Measurements from ENCODE around the gene NRARP.

Gene NRARP

GRCh38 chr9:137321726-137322361 lies 19.8 kb upstream of the NRARP start:
- H3K4me2 ChIP-seq (ENCODE audit: low read length) = no peak overlapping the region
- H3K9ac ChIP-seq = no peak overlapping the region
- H3K79me2 ChIP-seq = no peaks in the 10 kb centered on the region
- H3K9me3 ChIP-seq (ENCODE audit: control insufficient read depth, low read length) = no peaks in the 10 kb centered on the region
- no peaks in the 10 kb centered on the region for H3K36me3 ChIP-seq (ENCODE audit: control insufficient read depth, insufficient read depth, low read length)
- no peaks in the 10 kb centered on the region for H3K4me1 ChIP-seq
- no peak for TF ChIP-seq CTCF (IDR thresholded peaks at IDR 0.05)
- no peak overlapping the region for H3K27ac ChIP-seq
- H3K27me3 ChIP-seq (ENCODE audit: control insufficient read depth, insufficient read depth, low read length) = no peaks in the 10 kb centered on the region
- H2AFZ ChIP-seq = no peak overlapping the region
- H3K4me3 ChIP-seq (ENCODE audit: low read depth, low read length) = no peak overlapping the region

GRCh38 chr9:137320555-137321384 lies 18.7 kb upstream of the NRARP start:
- no peak overlapping the region for H3K4me2 ChIP-seq (ENCODE audit: low read length)
- no peak overlapping the region for H2AFZ ChIP-seq
- no peak overlapping the region for H3K4me3 ChIP-seq (ENCODE audit: low read depth, low read length)
- no peak for TF ChIP-seq CTCF (IDR thresholded peaks at IDR 0.05)
- no peaks in the 10 kb centered on the region for H3K9me3 ChIP-seq (ENCODE audit: control insufficient read depth, low read length)
- H3K27me3 ChIP-seq (ENCODE audit: control insufficient read depth, insufficient read depth, low read length) = no peaks in the 10 kb centered on the region
- no peaks in the 10 kb centered on the region for H3K36me3 ChIP-seq (ENCODE audit: control insufficient read depth, insufficient read depth, low read length)
- no peaks in the 10 kb centered on the region for H3K79me2 ChIP-seq
- H3K9ac ChIP-seq = no peak overlapping the region
- H3K27ac ChIP-seq = no peak overlapping the region
- H3K4me1 ChIP-seq = no peaks in the 10 kb centered on the region

- no peak for TF ChIP-seq CTCF (IDR thresholded peaks at IDR 0.05)
- H3K9ac ChIP-seq = no peak overlapping the region
- no peak overlapping the region for H3K4me3 ChIP-seq (ENCODE audit: low read depth, low read length)
- H2AFZ ChIP-seq = no peak overlapping the region
- no peak overlapping the region for H3K27ac ChIP-seq
- no peaks in the 10 kb centered on the region for H3K27me3 ChIP-seq (ENCODE audit: control insufficient read depth, insufficient read depth, low read length)
- H3K36me3 ChIP-seq (ENCODE audit: control insufficient read depth, insufficient read depth, low read length) = no peaks in the 10 kb centered on the region
- no peak overlapping the region for H3K4me2 ChIP-seq (ENCODE audit: low read length)
- H3K9me3 ChIP-seq (ENCODE audit: control insufficient read depth, low read length) = no peaks in the 10 kb centered on the region
- no peaks in the 10 kb centered on the region for H3K4me1 ChIP-seq
- H3K79me2 ChIP-seq = no peaks in the 10 kb centered on the region
Measured at GRCh38 chr9:137319739-137320551, 17.9 kb upstream of the NRARP start.

- Histone ChIP-seq H3K4me3 (ENCODE audit: low read depth, low read length) (no peak overlapping the region), H3K4me1 (no peaks in the 10 kb centered on the region), H3K9ac (no peak overlapping the region), H3K27me3 (ENCODE audit: control insufficient read depth, insufficient read depth, low read length) (no peaks in the 10 kb centered on the region), H3K9me3 (ENCODE audit: control insufficient read depth, low read length) (no peaks in the 10 kb centered on the region), H3K36me3 (ENCODE audit: control insufficient read depth, insufficient read depth, low read length) (no peaks in the 10 kb centered on the region), H3K4me2 (ENCODE audit: low read length) (no peak overlapping the region), H3K79me2 (no peaks in the 10 kb centered on the region), H2AFZ (no peak overlapping the region), H3K27ac (no peak overlapping the region)
- no peak for TF ChIP-seq CTCF (IDR thresholded peaks at IDR 0.05)
Measured at GRCh38 chr9:137319011-137319738, 17.1 kb upstream of the NRARP start.

All from parathyroid adenoma (tissue), 2 donors.